PC-3 (cell line): ENCODE results near the gene TMEM239.

ENCODE experiments used
- CTCF ChIP-seq: fragments of 300-600 bp; sonication (generic); conservative IDR thresholded peaks from 2 replicates; pipeline ENCODE4 v1.5.1; 2017; ENCODE audit warnings: antibody characterized with exemption, low read depth, mild to moderate bottlenecking, low read length
- EZH2 ChIP-seq: fragments of 300-600 bp; sonication (generic); IDR thresholded peaks from one replicate; pipeline ENCODE4 v1.6.1; 2017; ENCODE audit warnings: antibody characterized with exemption, mild to moderate bottlenecking, low read length; ENCODE audit not compliant: unreplicated experiment
- EZH2phosphoT487 ChIP-seq: fragments of 300-600 bp; sonication (generic); IDR thresholded peaks from 2 replicates; pipeline ENCODE4 v1.6.1; 2018; ENCODE audit warnings: mild to moderate bottlenecking, antibody characterized with exemption, low read length, borderline replicate concordance

- TF ChIP-seq CTCF = no peak
- no peak for TF ChIP-seq EZH2phosphoT487
- no peak for TF ChIP-seq EZH2
Observed at GRCh38 chr20:2804852-2805688, 11.1 kb upstream of the TMEM239 start.
